ENCODE data around the gene IFIT1B.
"Not testable (repeated sequence)": the region's sequence is repeated elsewhere in the genome, so short reads cannot be mapped to it uniquely, and the experiment has no call there.

IFIT1B gene

DNA sequence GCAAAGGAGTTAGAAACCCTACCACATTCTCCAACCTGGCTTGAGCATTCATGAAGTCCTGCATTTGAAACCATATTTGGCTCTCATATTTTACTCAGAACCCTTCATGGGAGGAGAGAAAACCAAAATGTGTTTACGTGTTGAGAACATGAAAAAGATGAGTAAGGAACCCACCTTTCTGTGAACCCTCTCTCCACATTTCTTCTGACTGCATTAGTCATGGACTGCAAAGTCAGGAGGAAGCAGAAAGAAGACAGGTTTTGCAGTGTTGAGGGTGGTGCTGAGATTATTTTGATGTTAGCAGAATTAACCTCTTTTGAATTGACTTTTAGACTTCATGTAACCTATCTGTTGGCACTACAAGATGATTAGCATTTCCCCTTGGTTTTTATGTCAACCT is 4.9 kb downstream of the IFIT1B start:
- Mint-ChIP-seq H3K9me3 (no peaks in the 10 kb centered on the region), H3K27ac (no peak overlapping the region), H3K4me3 (no peak overlapping the region), H3K4me1 (peaks cover 16% of the 10 kb centered on the region), H3K36me3 (ENCODE audit: low read depth) (no peaks in the 10 kb centered on the region), H3K27me3 (ENCODE audit: low read depth, poor library complexity) (no peaks in the 10 kb centered on the region)
- no peak for DNase-seq
- TF ChIP-seq, protein P1, sequence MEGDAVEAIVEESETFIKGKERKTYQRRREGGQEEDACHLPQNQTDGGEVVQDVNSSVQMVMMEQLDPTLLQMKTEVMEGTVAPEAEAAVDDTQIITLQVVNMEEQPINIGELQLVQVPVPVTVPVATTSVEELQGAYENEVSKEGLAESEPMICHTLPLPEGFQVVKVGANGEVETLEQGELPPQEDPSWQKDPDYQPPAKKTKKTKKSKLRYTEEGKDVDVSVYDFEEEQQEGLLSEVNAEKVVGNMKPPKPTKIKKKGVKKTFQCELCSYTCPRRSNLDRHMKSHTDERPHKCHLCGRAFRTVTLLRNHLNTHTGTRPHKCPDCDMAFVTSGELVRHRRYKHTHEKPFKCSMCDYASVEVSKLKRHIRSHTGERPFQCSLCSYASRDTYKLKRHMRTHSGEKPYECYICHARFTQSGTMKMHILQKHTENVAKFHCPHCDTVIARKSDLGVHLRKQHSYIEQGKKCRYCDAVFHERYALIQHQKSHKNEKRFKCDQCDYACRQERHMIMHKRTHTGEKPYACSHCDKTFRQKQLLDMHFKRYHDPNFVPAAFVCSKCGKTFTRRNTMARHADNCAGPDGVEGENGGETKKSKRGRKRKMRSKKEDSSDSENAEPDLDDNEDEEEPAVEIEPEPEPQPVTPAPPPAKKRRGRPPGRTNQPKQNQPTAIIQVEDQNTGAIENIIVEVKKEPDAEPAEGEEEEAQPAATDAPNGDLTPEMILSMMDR (IDR thresholded peaks at IDR 0.05) = no peak

- no peak overlapping the region for H3K27ac Mint-ChIP-seq
- H3K4me3 Mint-ChIP-seq = no peak overlapping the region
- no peak for DNase-seq
- H3K4me1 Mint-ChIP-seq = peaks cover 5% of the 10 kb centered on the region
- TF ChIP-seq, protein P1 (IDR thresholded peaks at IDR 0.05) = no peak
- peaks cover 3% of the 10 kb centered on the region for H3K27me3 Mint-ChIP-seq (ENCODE audit: low read depth, poor library complexity)
- no peaks in the 10 kb centered on the region for H3K9me3 Mint-ChIP-seq
- no peaks in the 10 kb centered on the region for H3K36me3 Mint-ChIP-seq (ENCODE audit: low read depth)
Measured at GRCh38 chr10:89384474-89385340, 6.9 kb downstream of the IFIT1B start.

DNA sequence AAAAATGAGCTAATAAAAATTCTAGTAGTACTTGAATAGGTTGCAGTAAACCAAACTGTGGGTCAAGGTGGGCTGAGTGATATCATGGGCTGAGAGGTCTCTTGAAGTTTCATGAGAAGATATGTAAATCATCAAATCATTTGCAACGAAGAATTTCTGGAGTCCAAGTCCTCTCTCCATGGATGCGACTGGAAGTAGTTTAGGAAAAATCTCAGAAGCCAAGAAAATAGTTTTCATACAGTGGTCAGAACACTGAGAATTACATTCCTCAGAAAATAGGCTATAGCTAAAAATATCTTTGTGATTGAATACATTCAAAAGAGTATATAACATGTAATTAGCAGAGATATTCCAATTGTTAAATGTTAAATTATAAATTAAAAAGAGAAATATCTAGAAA is 10.9 kb downstream of the IFIT1B start:
- H3K9me3 Mint-ChIP-seq = no peaks in the 10 kb centered on the region
- H3K27ac Mint-ChIP-seq = no peak overlapping the region

DNA sequence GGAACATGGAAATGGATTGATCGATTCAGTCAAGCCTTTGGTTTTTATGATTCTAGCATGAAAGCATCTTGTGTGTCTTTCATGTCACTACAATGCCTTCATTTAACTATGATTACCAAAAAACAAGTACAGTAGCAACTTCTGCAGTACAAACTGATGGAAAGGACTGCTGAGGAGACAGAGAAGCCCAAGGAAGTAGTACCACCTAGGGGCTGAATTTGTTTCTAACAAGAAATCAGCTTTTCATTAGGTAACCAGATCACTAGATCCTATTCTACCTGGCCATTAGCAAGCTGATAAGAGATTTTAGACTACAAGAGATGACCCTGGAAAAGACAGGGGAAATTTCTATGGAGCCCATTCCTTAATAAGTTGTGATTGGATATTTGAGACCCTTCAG is 11.4 kb downstream of the IFIT1B start:
- TF ChIP-seq, protein P1 (IDR thresholded peaks at IDR 0.05) = no peak
- no peak for DNase-seq
- H3K27ac Mint-ChIP-seq = no peak overlapping the region
- no peaks in the 10 kb centered on the region for H3K9me3 Mint-ChIP-seq
- H3K36me3 Mint-ChIP-seq (ENCODE audit: low read depth) = no peaks in the 10 kb centered on the region
- peaks cover 3% of the 10 kb centered on the region for H3K27me3 Mint-ChIP-seq (ENCODE audit: low read depth, poor library complexity)
- no peak overlapping the region for H3K4me3 Mint-ChIP-seq
- H3K4me1 Mint-ChIP-seq = peaks cover 15% of the 10 kb centered on the region

More for the DNA sequence above, 10.9 kb downstream of the IFIT1B start:
- TF ChIP-seq, protein P1 (IDR thresholded peaks at IDR 0.05) = no peak
- Mint-ChIP-seq H3K4me3 (no peak overlapping the region), H3K4me1 (peaks cover 15% of the 10 kb centered on the region), H3K36me3 (ENCODE audit: low read depth) (no peaks in the 10 kb centered on the region), H3K27me3 (ENCODE audit: low read depth, poor library complexity) (peaks cover 3% of the 10 kb centered on the region)
- DNase-seq = no peak

DNA sequence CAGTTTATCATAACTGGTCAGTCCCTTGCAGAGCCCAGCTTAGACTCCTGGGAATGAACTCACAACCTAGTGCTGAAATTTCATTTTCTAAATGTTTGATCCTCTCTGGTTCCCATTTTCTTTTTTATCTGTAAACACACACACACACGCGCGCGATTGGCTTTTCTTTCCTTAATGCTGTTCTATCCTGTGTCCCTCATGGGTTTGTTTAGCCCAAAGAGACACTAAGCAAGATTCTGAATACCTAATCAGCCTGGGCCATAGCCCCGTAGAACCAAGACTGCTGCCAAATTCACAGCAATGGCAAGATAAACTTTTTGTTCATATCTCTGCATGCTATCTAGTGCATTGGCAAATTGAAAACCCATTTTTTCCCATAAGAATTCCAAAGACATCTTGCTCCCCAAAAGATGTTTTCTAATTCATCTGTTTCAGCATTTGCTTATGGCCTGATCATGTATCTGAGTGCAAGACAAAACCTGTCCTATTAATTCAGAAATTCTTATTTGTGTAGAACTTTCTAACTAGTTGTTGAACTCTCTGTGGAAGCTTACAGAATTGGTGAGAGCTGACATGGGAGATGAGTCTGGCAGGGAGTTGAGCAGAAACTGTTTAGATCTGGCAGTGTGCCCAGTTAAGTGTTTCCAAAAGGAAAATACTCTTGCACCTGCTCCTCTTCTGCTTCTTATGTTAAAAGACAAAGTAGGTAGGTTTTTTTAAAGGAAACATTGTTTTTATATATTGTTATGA is 12.8 kb downstream of the IFIT1B start:
- Mint-ChIP-seq H3K27me3 (ENCODE audit: low read depth, poor library complexity) (peaks cover 3% of the 10 kb centered on the region), H3K4me3 (no peak overlapping the region), H3K36me3 (ENCODE audit: low read depth) (no peaks in the 10 kb centered on the region), H3K27ac (peak overlapping the region; percentile 56), H3K9me3 (no peaks in the 10 kb centered on the region), H3K4me1 (peaks cover 10% of the 10 kb centered on the region)
- TF ChIP-seq, protein P1 (IDR thresholded peaks at IDR 0.05) = no peak
- DNase-seq = no peak

DNA sequence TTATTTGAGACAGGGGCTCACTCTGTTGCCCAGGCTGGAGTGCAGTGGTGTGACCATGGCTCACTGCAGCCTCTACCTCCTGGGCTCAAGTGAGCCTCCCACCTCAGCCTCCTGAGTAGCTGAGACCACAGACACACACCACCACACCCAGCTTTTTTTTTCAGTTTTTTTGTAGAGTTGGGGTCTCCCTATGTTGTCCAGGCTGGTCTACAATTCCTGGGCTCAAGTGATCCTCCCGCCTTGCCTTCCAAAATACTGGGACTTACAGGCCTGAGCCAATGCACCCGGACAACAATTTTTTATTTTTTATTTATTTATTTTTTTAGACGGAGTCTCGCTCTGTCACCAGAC is 13.3 kb downstream of the IFIT1B start:
- not testable (repeated sequence) for H3K4me3 Mint-ChIP-seq; H3K9me3 Mint-ChIP-seq; H3K27ac Mint-ChIP-seq; DNase-seq; H3K27me3 Mint-ChIP-seq (ENCODE audit: low read depth, poor library complexity); H3K36me3 Mint-ChIP-seq (ENCODE audit: low read depth)
- H3K4me1 Mint-ChIP-seq = peaks cover 10% of the 10 kb centered on the region

Data from nephron progenitor cell (in vitro differentiated cells).